ENCODE data around the gene MCM5.

The MCM5 gene

DNA sequence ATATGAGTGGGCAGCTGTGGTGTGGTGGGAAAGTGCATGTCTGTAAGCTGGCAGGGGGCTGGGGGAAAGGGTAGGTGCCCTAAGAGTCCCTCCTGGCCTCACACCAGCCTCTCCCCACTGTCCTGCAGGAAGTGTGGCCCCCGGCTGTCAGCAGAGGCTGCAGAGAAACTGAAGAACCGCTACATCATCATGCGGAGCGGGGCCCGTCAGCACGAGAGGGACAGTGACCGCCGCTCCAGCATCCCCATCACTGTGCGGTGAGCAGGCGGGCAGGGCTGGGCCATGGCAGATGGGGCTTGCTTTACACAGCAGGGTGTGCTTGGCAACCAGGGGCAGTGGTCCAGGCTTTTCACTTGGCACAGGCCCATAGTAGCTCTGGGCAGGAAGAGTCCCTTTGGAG lies 19.8 kb downstream of the MCM5 start:
- Histone ChIP-seq H3K9me3 (replicated peaks; ENCODE audit: insufficient read depth, low read length) (no peaks in the 10 kb centered on the region), H3K4me2 (ENCODE audit: low read depth, low read length) (no peak overlapping the region), H3K27ac (ENCODE audit: low read length) (no peak overlapping the region), H3K27me3 (replicated peaks; ENCODE audit: insufficient read depth, low read length) (no peaks in the 10 kb centered on the region), H3F3A (ENCODE audit: insufficient read depth, low read length) (no peaks in the 10 kb centered on the region), H2AFZ (ENCODE audit: low read length) (no peak overlapping the region), H3K9ac (ENCODE audit: low read length) (no peak overlapping the region), H3K36me3 (replicated peaks; ENCODE audit: insufficient read depth, low read length) (peaks cover 7% of the 10 kb centered on the region), H3K79me2 (ENCODE audit: low read length) (0 out of 2 replicates have a peak, but pooled peaks cover 2% of the 10 kb centered on the region), H4K20me1 (ENCODE audit: insufficient read depth, low read length) (no peaks in the 10 kb centered on the region), H3K4me3 (ENCODE audit: low read length) (no peak overlapping the region), H3K4me1 (ENCODE audit: low read length) (no peaks in the 10 kb centered on the region), H3K9me2 (replicated peaks; ENCODE audit: insufficient read depth, low read length) (no peaks in the 10 kb centered on the region)
- DNase-seq: no peak
- TF ChIP-seq CTCF (IDR thresholded peaks at IDR 0.05; ENCODE audit: low read length) (no peak), EZH2 (optimal IDR thresholded peaks at IDR 0.05; ENCODE audit: low read depth, low read length) (no peak), EZH2phosphoT487 (IDR thresholded peaks at IDR 0.05; ENCODE audit: low read length) (no peak)

GRCh38 chr22:35421121-35421520 lies 21.2 kb downstream of the MCM5 start:
- no peaks in the 10 kb centered on the region for H3F3A ChIP-seq (ENCODE audit: insufficient read depth, low read length)
- no peak overlapping the region for H3K9ac ChIP-seq (ENCODE audit: low read length)
- H3K9me2 ChIP-seq (replicated peaks; ENCODE audit: insufficient read depth, low read length): no peaks in the 10 kb centered on the region
- H3K4me3 ChIP-seq (ENCODE audit: low read length): no peak overlapping the region
- H2AFZ ChIP-seq (ENCODE audit: low read length): no peak overlapping the region
- H3K79me2 ChIP-seq (ENCODE audit: low read length): 0 out of 2 replicates have a peak, but pooled peaks cover 5% of the 10 kb centered on the region
- H3K4me2 ChIP-seq (ENCODE audit: low read depth, low read length): no peak overlapping the region
- DNase-seq: no peak
- H3K9me3 ChIP-seq (replicated peaks; ENCODE audit: insufficient read depth, low read length): no peaks in the 10 kb centered on the region
- no peaks in the 10 kb centered on the region for H3K4me1 ChIP-seq (ENCODE audit: low read length)
- TF ChIP-seq CTCF (IDR thresholded peaks at IDR 0.05; ENCODE audit: low read length) (no peak), EZH2phosphoT487 (IDR thresholded peaks at IDR 0.05; ENCODE audit: low read length) (no peak), EZH2 (optimal IDR thresholded peaks at IDR 0.05; ENCODE audit: low read depth, low read length) (no peak)
- H3K27me3 ChIP-seq (replicated peaks; ENCODE audit: insufficient read depth, low read length): no peaks in the 10 kb centered on the region
- no peak overlapping the region for H3K27ac ChIP-seq (ENCODE audit: low read length)
- peaks cover 2% of the 10 kb centered on the region for H3K36me3 ChIP-seq (replicated peaks; ENCODE audit: insufficient read depth, low read length)
- peaks cover 3% of the 10 kb centered on the region; the same call in 1 of the 2 replicates for H4K20me1 ChIP-seq (ENCODE audit: insufficient read depth, low read length)

DNA sequence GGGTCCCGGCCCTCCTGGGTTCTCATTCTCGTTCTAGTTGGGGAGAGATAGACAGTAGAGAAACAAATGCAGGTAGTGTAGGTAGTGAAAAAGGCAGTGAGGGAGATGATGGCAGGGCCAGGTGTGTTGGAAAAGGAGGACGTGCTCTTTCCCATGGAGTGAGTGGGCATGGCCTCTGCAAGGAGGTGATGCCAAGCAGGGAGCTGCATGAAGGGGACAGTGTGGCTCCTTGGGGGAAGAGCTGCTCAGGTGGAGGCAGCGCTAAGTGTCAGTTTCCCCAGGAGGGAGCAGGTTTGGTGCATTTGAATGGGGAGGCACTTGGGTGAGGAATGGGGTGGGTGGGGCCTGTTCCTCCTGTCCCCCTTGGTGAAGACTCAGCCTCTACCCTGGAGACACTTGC lies 22.2 kb downstream of the MCM5 start:
- Histone ChIP-seq H3K27ac (ENCODE audit: low read length) (no peak overlapping the region), H4K20me1 (ENCODE audit: insufficient read depth, low read length) (peaks cover 4% of the 10 kb centered on the region; the same call in 1 of the 2 replicates), H3K4me2 (ENCODE audit: low read depth, low read length) (no peak overlapping the region), H3K27me3 (replicated peaks; ENCODE audit: insufficient read depth, low read length) (no peaks in the 10 kb centered on the region), H3F3A (ENCODE audit: insufficient read depth, low read length) (no peaks in the 10 kb centered on the region), H2AFZ (ENCODE audit: low read length) (no peak overlapping the region), H3K9ac (ENCODE audit: low read length) (no peak overlapping the region), H3K9me2 (replicated peaks; ENCODE audit: insufficient read depth, low read length) (no peaks in the 10 kb centered on the region), H3K36me3 (replicated peaks; ENCODE audit: insufficient read depth, low read length) (peaks cover 2% of the 10 kb centered on the region), H3K9me3 (replicated peaks; ENCODE audit: insufficient read depth, low read length) (no peaks in the 10 kb centered on the region), H3K4me3 (ENCODE audit: low read length) (no peak overlapping the region), H3K79me2 (ENCODE audit: low read length) (0 out of 2 replicates have a peak, but pooled peaks cover 5% of the 10 kb centered on the region), H3K4me1 (ENCODE audit: low read length) (no peaks in the 10 kb centered on the region)
- no peak for DNase-seq
- TF ChIP-seq CTCF (IDR thresholded peaks at IDR 0.05; ENCODE audit: low read length) (no peak), EZH2phosphoT487 (IDR thresholded peaks at IDR 0.05; ENCODE audit: low read length) (no peak), EZH2 (optimal IDR thresholded peaks at IDR 0.05; ENCODE audit: low read depth, low read length) (no peak)
